GM19351 (cell line): ENCODE measurements around the gene MLXIPL.
"Not testable (repeated sequence)": the region's sequence is repeated elsewhere in the genome, so short reads cannot be mapped to it uniquely, and the experiment has no call there.

Source experiments
- ATAC-seq: cut with Tn5 transposase; IDR thresholded peaks from one replicate; pipeline ENCODE4 v1.9.1; 2021; ENCODE audit warnings: mild to moderate bottlenecking, moderate library complexity; ENCODE audit not compliant: unreplicated experiment

MLXIPL gene

GRCh38 chr7:73615886-73616285 lies 8.4 kb downstream of the MLXIPL start:
- ATAC-seq = no peak

- not testable (repeated sequence) for ATAC-seq
Observed at GRCh38 chr7:73614937-73615336, 9.4 kb downstream of the MLXIPL start.

DNA sequence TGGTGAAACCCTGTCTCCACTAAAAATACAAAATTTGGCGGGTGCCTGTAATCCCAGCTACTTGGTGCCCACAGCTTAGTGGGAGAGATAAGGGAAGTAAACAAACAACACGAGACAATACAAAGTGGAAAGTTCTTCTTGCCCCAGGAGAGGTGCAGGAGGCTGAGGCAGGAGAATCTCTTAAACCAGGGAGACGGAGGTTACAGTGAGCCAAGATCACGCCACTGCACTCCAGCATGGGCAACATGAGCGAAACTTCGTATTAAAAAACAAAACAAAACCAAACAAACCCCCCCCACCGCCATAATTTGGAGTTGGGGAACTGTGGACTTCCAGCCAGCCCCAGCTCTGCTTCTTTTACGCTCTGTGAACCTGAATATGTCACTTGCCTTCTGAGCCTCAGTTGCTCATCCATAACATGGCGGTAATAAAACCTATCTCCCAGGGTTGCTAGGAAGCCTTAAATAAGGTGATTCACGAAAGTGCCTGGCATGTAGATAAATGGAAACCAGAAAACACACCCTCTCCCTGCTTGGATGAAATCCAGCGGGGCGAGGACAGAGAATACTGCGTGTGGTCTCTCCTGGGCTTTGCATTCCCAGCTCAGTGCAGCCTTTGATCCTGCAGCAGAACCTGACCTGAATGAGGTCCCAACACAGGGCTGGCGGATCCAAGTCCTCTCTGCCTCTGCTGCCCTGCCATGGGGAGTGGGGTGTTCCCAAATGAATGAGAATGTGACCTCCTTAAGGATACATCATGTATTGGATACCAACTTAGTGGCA lies 10.2 kb downstream of the MLXIPL start:
- no peak for ATAC-seq

DNA sequence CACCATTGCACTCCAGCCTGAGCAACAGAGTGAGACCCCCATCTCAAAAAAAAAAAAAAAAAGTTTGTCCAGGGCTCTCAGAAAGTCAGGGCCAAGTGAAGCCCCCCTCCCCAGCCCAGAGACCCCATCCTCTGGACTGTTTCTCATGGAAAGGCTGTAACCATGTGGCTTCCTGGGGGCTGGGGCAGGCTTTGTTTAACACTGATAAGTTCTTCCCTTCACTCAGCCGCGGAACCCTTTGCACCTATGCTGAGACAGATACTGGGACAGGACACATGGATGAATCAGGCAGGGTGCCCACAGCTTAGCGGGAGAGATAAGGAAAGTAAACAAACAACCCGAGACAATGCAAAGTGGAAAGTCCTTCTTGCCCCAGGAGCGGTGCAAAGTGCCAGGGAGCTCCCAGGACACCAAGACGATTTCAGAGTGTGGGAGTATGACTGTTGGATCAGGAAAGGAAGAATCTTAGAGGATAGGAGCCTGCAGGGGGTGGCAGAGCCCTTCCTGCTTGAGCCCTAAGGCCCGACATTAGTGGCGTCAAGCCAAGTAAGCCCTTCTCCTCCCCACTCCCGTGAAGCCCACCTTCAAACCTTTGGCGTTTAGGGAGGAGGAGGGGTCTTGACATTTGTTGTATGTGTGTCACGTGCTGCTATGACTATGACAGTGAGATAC lies 11.6 kb downstream of the MLXIPL start:
- ATAC-seq = no peak

GRCh38 chr7:73611017-73611555 lies 13.2 kb downstream of the MLXIPL start:
- ATAC-seq = no peak

DNA sequence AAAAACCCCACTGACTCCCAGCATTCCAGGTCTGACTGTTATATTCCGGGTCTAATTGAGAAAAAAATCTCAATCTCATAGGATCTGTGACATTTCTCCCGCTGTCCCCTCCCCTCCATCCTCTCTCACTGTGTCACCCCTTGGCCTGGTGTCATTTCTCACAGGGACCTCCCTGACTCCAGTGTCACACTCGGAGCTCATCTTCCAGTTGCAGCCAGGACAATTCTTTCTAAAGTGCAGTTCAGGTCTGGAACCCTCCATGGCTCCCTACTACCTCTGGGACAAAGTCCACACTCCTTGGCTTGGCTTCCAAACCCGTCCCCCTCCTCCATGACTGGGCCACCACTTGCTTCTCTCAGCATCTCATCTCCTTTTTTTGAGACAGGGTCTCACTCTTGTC lies 14.2 kb downstream of the MLXIPL start:
- ATAC-seq = no peak

GRCh38 chr7:73607692-73607983 lies 16.7 kb downstream of the MLXIPL start:
- not testable (repeated sequence) for ATAC-seq

DNA sequence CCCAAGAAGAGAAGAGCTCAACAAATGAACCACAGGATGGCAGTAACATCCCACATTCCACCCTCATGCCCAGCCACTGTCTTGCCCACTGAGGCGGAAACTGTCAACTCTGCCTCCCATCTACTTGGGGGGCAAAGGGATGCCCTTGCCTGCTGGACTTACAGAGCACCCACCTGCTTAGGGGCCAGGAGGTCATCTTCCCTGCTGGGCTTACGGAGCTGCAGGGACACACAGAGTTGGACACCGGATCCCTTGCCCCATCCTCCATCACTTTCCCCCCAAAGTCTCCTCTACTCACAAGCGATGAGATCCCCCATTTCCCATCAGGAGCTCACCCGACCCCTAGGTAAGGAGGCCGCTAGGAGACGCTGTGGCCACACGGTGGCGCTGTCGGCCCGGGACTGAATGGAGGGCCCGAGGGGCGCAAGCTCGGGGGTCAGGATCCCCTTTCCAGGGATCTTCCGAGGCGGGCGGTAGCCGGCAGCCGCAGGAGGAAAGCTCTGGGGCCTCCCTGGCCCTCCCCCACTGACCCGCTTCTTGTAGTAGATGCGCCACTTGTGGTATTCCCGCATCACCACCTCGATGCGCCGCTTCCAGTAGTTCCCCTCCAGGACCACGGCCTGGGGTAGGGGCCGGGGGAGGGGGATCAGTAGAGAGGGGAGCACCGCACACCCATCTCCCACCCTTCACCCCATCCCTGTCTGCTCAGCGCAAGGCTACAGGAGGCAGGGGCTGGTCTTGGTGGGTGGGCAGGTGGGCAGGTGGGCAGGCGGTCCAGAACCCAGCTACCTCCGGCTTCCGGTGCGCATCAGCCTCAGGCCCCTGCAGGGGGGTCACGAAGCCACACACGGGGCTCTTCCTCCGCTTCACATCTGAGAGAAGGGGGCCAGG lies 17.3 kb downstream of the MLXIPL start:
- ATAC-seq = no peak

DNA sequence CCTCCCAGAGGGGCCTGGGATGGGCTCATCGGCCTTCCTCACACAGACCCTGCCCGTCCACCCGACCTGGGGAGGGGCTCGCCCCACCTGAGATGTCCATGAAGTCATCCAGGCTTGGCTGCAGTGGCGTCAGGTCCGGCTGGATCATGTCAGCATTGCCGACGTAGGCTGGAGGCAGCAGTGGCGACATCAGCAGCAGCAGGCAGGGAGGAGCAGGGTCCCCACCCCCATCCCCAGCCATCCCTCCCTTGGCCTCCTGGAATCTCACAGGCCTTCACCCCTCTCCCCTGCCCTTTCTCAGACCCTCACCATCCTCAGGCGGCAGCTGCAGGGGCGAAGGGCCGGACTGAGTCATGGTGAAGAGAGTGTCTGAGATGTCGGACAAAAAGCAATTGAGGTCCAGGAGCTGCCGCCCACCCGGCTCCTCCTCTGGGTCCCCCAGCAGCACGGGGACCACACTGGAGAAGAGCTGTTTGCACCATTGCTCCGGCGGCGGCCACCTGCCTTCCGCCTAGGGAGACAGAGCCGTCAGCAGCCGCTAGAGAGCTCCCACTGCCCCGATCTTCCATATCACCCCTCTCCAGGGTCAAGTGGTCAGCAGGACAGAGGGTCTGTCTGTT lies 18.6 kb downstream of the MLXIPL start:
- ATAC-seq = no peak

GRCh38 chr7:73602721-73603651 lies 21.3 kb downstream of the MLXIPL start:
- no peak for ATAC-seq

DNA sequence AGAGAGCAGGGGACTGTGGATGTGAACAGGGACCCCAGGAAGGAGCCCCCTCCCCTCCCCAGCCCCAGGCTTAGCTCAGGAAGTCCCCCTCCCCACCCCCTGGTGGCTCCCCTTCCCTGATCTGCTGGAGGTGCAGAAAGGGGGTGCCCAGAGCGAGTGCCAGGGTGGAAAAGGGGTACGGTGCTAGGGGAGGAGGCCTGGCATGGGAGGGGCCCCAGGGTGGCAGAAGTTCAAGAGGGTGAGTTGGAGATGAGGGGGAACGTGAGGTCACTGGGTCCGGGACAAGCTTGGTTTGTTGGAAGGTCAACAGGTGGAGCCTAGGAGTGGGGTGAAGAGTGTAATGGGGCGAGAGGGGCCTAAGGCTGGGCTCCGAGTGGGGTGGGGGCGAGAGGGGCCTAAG lies 24.4 kb downstream of the MLXIPL start:
- no peak for ATAC-seq

DNA sequence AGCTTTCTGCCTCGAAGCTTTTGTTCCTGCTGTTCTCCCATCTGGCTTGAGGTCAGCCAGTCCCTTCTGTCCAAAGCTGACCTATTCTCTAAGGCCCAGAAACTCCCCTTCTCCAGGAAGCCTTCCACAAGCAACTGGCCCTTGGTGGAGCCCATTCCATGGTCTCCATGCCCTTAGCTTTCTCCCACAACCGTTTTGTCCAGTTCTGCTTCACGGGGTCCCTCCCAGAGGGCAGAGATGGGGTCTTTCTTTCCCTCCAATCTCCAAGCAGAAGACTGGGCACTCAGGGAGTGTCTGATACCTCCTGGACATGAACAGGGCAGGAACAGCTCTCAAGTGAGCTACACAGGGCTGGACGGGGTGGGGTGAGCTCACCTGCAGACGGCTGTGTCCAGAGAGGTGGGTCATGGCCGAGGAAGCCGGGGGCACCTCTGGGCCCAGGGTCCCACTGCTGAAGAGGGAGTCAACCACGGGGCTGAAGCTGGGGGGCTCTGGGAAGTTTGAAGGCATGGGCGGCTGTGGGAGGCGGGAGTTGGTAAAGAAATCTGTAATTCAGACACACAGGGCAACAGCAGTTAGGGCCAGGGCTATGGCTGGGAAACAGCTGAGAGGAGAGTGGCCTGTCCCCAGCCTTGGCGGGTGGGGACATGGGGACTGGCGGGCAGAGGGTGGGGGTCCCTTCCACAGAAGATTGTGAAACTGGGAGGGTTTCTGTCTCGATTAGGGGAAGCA lies 25.0 kb downstream of the MLXIPL start:
- no peak for ATAC-seq

DNA sequence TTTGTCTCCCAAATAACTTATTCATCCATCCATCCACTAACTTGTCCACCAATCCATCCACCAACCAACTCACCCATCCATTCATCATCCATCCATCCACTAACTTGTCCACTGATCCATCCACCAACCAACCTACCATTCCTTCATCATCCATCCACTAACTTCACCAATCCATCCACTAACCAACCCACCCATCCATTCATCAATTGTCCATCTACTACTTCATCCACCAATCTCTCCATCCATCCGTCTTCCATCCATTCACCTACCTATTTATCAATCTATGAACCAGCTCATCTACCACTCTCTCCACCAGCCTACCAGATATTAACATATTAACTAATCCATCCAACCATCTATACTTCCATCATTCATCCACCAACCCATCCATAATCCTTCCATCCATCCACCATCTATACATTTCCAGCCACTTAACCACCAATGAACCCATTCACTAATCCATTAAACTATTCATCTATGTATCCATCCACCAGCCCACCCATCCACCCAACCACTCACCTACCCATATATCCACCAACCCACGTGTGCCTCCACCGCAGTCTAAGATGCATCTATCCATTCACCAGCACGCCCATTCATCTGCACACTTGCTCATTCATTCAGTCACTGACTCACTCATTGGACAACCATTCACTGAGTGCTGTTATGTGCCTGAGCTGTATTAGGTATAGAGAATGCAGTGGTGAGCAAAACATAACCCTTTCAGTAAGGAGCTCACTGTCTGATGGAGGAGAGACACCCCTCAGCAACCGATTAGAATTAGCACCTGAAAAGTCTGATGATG lies 26.1 kb downstream of the MLXIPL start:
- no peak for ATAC-seq

- no peak for ATAC-seq
Observed at GRCh38 chr7:73596191-73597065, 27.9 kb downstream of the MLXIPL start.

DNA sequence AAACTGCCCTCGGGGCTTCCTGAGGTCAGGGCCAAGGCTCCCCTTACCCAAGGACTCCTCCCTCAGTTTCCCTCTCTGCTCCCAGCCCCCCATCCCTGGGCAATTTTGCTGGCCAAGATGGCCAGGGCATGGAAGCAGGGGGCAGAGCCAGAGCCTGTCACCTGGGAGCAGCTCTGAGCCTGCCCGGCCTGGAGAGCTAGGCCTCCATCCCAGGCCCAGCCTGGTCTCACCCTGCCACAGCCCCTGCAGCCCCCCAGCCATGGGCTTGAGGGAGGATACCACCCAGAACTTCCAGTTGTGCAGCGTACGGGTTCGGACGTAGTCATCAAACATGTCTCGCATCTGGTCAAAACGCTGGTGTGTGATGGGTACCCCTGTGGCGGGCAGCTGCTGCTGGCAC lies 29.0 kb downstream of the MLXIPL start:
- no peak for ATAC-seq

DNA sequence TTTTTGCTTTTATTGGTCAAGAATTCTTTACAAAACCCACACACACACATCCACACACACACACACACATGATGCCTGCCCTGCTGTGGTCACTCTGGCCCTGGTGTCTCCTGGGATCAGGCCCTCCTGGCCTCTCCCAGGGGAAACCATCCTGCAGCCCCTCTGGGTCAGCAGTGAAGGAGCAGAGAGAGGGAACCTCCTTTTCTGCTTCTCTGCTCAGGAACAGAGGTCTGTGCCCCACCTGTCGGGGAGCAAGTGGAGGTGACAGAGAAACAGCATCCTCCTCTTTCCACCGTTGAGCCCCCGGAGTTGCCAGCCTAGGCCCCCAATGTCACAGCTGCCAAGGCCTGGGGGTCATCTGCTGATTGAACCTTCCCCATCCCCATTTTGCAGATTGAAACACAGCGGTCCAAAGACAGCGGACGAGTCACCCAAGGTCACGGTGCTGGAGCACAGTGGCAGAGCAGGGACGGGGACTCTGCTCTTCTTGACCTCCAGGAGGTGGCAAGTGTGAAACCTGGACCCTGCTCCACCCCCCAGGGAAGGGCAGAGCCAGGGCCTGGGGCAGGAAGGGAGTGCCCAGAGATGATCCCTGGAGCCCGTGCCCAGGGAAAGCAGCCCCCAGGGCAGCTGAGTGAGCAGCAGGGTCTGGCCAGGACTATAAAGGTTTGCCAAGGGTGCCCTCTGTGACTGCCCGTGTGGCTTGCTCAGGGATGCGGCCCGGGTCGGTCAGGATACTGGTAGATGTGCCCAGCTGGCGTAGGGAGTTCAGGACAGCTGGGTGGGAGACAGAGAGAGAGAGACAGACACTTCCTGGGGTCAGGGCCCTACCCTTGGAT lies 30.9 kb downstream of the MLXIPL start:
- ATAC-seq = no peak

GRCh38 chr7:73586911-73587310 lies 37.4 kb downstream of the MLXIPL start:
- ATAC-seq = no peak
